Measurements from ENCODE around the gene IGFBP7. TPM values are rescaled to one million over a fixed set of nuclear protein-coding genes. Genes with fewer than 3 reads are reported as not detected.

Gene IGFBP7
- total and polyA plus RNA-seq, 4 experiments from 2014 or later: not detected

- H3K9me3 ChIP-seq (ENCODE audit: control insufficient read depth in 1 of 2, low read length in 2 of 2): no peaks in the 10 kb centered on the region
- H3K9me3 Mint-ChIP-seq: peaks cover 0 to 2% (median 0%) of the 10 kb centered on the region in 8 donors
- H3K4me1 Mint-ChIP-seq: no peaks in the 10 kb centered on the region
- no peaks in the 10 kb centered on the region for H3K27me3 ChIP-seq (ENCODE audit: insufficient read depth, low read length)
- H3K4me3 Mint-ChIP-seq: no peak overlapping the region
- peak overlapping the region in 1 of 7 donors; percentile 59 for H3K27ac Mint-ChIP-seq
- no peaks in the 10 kb centered on the region for H3K4me1 ChIP-seq (ENCODE audit: insufficient read depth, low read length)
- intact Hi-C loops (cut with micrococcal nuclease): no loop called here
- ChIA-PET CTCF (ENCODE audit: partially characterized antibody) (no interaction called here), POLR2A (ENCODE audit: partially characterized antibody) (no interaction called here)
- H3K4me3 ChIP-seq (ENCODE audit: low read length in 2 of 2): no peak overlapping the region
- no peak overlapping the region for H3K27ac ChIP-seq (ENCODE audit: low read depth, low read length)
- no peak for DNase-seq
- no peaks in the 10 kb centered on the region for H3K36me3 Mint-ChIP-seq
- H3K27me3 Mint-ChIP-seq: peaks cover 19 to 25% of the 10 kb centered on the region in 2 donors
- no peaks in the 10 kb centered on the region for H3K36me3 ChIP-seq (ENCODE audit: insufficient read depth, low read length)
Measured at GRCh38 chr4:57103051-57103450, 7.1 kb downstream of the IGFBP7 start.

- H3K36me3 Mint-ChIP-seq: no peaks in the 10 kb centered on the region
- intact Hi-C loops (cut with micrococcal nuclease): no loop called here
Measured at GRCh38 chr4:57102050-57102624, 8.0 kb downstream of the IGFBP7 start.

GRCh38 chr4:57100979-57101651 lies 9.1 kb downstream of the IGFBP7 start:
- Histone ChIP-seq H3K4me1 (ENCODE audit: insufficient read depth, low read length) (no peaks in the 10 kb centered on the region), H3K9me3 (ENCODE audit: control insufficient read depth in 1 of 2, low read length in 2 of 2) (no peaks in the 10 kb centered on the region), H3K27ac (ENCODE audit: low read depth, low read length) (no peak overlapping the region), H3K4me3 (ENCODE audit: low read length in 2 of 2) (no peak overlapping the region), H3K27me3 (ENCODE audit: insufficient read depth, low read length) (no peaks in the 10 kb centered on the region), H3K36me3 (ENCODE audit: insufficient read depth, low read length) (no peaks in the 10 kb centered on the region)
- H3K4me1 Mint-ChIP-seq: no peaks in the 10 kb centered on the region
- intact Hi-C loops (cut with micrococcal nuclease): no loop called here
- H3K4me3 Mint-ChIP-seq: no peak overlapping the region
- peaks cover 0 to 2% (median 0%) of the 10 kb centered on the region in 8 donors for H3K9me3 Mint-ChIP-seq
- no peak for DNase-seq
- no peak overlapping the region for H3K27ac Mint-ChIP-seq
- peaks cover 17% of the 10 kb centered on the region in 2 donors for H3K27me3 Mint-ChIP-seq
- POLR2A ChIA-PET (ENCODE audit: partially characterized antibody): no interaction called here
- CTCF ChIA-PET (ENCODE audit: partially characterized antibody): no interaction called here
- no peaks in the 10 kb centered on the region for H3K36me3 Mint-ChIP-seq

More at GRCh38 chr4:57102050-57102624, 8.0 kb downstream of the IGFBP7 start:
- H3K4me1 ChIP-seq (ENCODE audit: insufficient read depth, low read length): no peaks in the 10 kb centered on the region
- no peak overlapping the region for H3K27ac ChIP-seq (ENCODE audit: low read depth, low read length)
- H3K27me3 Mint-ChIP-seq: peaks cover 18 to 24% of the 10 kb centered on the region in 2 donors
- no peaks in the 10 kb centered on the region for H3K27me3 ChIP-seq (ENCODE audit: insufficient read depth, low read length)
- ChIA-PET CTCF (ENCODE audit: partially characterized antibody) (no interaction called here), POLR2A (ENCODE audit: partially characterized antibody) (no interaction called here)
- no peak for DNase-seq
- no peak overlapping the region for H3K4me3 Mint-ChIP-seq
- H3K27ac Mint-ChIP-seq: no peak overlapping the region
- H3K36me3 ChIP-seq (ENCODE audit: insufficient read depth, low read length): no peaks in the 10 kb centered on the region
- H3K4me1 Mint-ChIP-seq: no peaks in the 10 kb centered on the region
- peaks cover 0 to 2% (median 0%) of the 10 kb centered on the region in 8 donors for H3K9me3 Mint-ChIP-seq
- H3K4me3 ChIP-seq (ENCODE audit: low read length in 2 of 2): no peak overlapping the region
- H3K9me3 ChIP-seq (ENCODE audit: control insufficient read depth in 1 of 2, low read length in 2 of 2): no peaks in the 10 kb centered on the region

GRCh38 chr4:57099363-57099762 lies 10.8 kb downstream of the IGFBP7 start:
- intact Hi-C loops (cut with micrococcal nuclease): no loop called here
- no peak overlapping the region for H3K27ac ChIP-seq (ENCODE audit: low read depth, low read length)
- Mint-ChIP-seq H3K4me3 (no peak overlapping the region), H3K36me3 (no peaks in the 10 kb centered on the region), H3K27ac (no peak overlapping the region), H3K9me3 (peaks cover 0 to 2% (median 0%) of the 10 kb centered on the region in 8 donors), H3K27me3 (peaks cover 8% of the 10 kb centered on the region in 2 donors), H3K4me1 (no peaks in the 10 kb centered on the region)
- no peaks in the 10 kb centered on the region for H3K27me3 ChIP-seq (ENCODE audit: insufficient read depth, low read length)
- H3K4me3 ChIP-seq (ENCODE audit: low read length in 2 of 2): no peak overlapping the region
- POLR2A ChIA-PET (ENCODE audit: partially characterized antibody): no interaction called here
- no peak for DNase-seq
- no peaks in the 10 kb centered on the region for H3K9me3 ChIP-seq (ENCODE audit: control insufficient read depth in 1 of 2, low read length in 2 of 2)
- H3K4me1 ChIP-seq (ENCODE audit: insufficient read depth, low read length): no peaks in the 10 kb centered on the region
- no peaks in the 10 kb centered on the region for H3K36me3 ChIP-seq (ENCODE audit: insufficient read depth, low read length)
- CTCF ChIA-PET (ENCODE audit: partially characterized antibody): no interaction called here

GRCh38 chr4:57098941-57099340 lies 11.2 kb downstream of the IGFBP7 start:
- intact Hi-C loops (cut with micrococcal nuclease): no loop called here
- H3K27me3 ChIP-seq (ENCODE audit: insufficient read depth, low read length): no peaks in the 10 kb centered on the region
- no peak overlapping the region for H3K4me3 Mint-ChIP-seq
- DNase-seq: no peak
- POLR2A ChIA-PET (ENCODE audit: partially characterized antibody): no interaction called here
- H3K4me1 Mint-ChIP-seq: no peaks in the 10 kb centered on the region
- H3K27ac Mint-ChIP-seq: no peak overlapping the region
- H3K27ac ChIP-seq (ENCODE audit: low read depth, low read length): no peak overlapping the region
- H3K4me3 ChIP-seq (ENCODE audit: low read length in 2 of 2): no peak overlapping the region
- no peaks in the 10 kb centered on the region for H3K9me3 ChIP-seq (ENCODE audit: control insufficient read depth in 1 of 2, low read length in 2 of 2)
- peaks cover 0 to 2% (median 0%) of the 10 kb centered on the region in 8 donors for H3K9me3 Mint-ChIP-seq
- CTCF ChIA-PET (ENCODE audit: partially characterized antibody): no interaction called here
- H3K36me3 ChIP-seq (ENCODE audit: insufficient read depth, low read length): no peaks in the 10 kb centered on the region
- H3K27me3 Mint-ChIP-seq: peaks cover 6% of the 10 kb centered on the region in 2 donors
- H3K36me3 Mint-ChIP-seq: no peaks in the 10 kb centered on the region
- H3K4me1 ChIP-seq (ENCODE audit: insufficient read depth, low read length): no peaks in the 10 kb centered on the region

- no peak overlapping the region for H3K4me3 Mint-ChIP-seq
- POLR2A ChIA-PET (ENCODE audit: partially characterized antibody): no interaction called here
- intact Hi-C loops (cut with micrococcal nuclease): no loop called here
Measured at GRCh38 chr4:57098415-57098814, 11.8 kb downstream of the IGFBP7 start.

GRCh38 chr4:57097711-57098110 lies 12.5 kb downstream of the IGFBP7 start:
- Mint-ChIP-seq H3K27me3 (peaks cover 5 to 6% of the 10 kb centered on the region in 2 donors), H3K4me3 (no peak overlapping the region), H3K27ac (no peak overlapping the region), H3K4me1 (no peaks in the 10 kb centered on the region), H3K9me3 (no peaks in the 10 kb centered on the region), H3K36me3 (no peaks in the 10 kb centered on the region)
- Histone ChIP-seq H3K27ac (ENCODE audit: low read depth, low read length) (no peak overlapping the region), H3K27me3 (ENCODE audit: insufficient read depth, low read length) (no peaks in the 10 kb centered on the region), H3K4me3 (ENCODE audit: low read length in 2 of 2) (no peak overlapping the region), H3K4me1 (ENCODE audit: insufficient read depth, low read length) (no peaks in the 10 kb centered on the region), H3K9me3 (ENCODE audit: control insufficient read depth in 1 of 2, low read length in 2 of 2) (no peaks in the 10 kb centered on the region), H3K36me3 (ENCODE audit: insufficient read depth, low read length) (no peaks in the 10 kb centered on the region)
- CTCF ChIA-PET (ENCODE audit: partially characterized antibody): no interaction called here
- intact Hi-C loops (cut with micrococcal nuclease): no loop called here
- DNase-seq: no peak
- POLR2A ChIA-PET (ENCODE audit: partially characterized antibody): no interaction called here

More at GRCh38 chr4:57098415-57098814, 11.8 kb downstream of the IGFBP7 start:
- H3K27ac ChIP-seq (ENCODE audit: low read depth, low read length): no peak overlapping the region
- H3K27me3 Mint-ChIP-seq: peaks cover 5 to 6% of the 10 kb centered on the region in 2 donors
- no peak overlapping the region for H3K27ac Mint-ChIP-seq
- H3K4me1 Mint-ChIP-seq: no peaks in the 10 kb centered on the region
- no peak for DNase-seq
- H3K9me3 ChIP-seq (ENCODE audit: control insufficient read depth in 1 of 2, low read length in 2 of 2): no peaks in the 10 kb centered on the region
- H3K27me3 ChIP-seq (ENCODE audit: insufficient read depth, low read length): no peaks in the 10 kb centered on the region
- H3K4me3 ChIP-seq (ENCODE audit: low read length in 2 of 2): no peak overlapping the region
- H3K4me1 ChIP-seq (ENCODE audit: insufficient read depth, low read length): no peaks in the 10 kb centered on the region
- no peaks in the 10 kb centered on the region for H3K9me3 Mint-ChIP-seq
- H3K36me3 ChIP-seq (ENCODE audit: insufficient read depth, low read length): no peaks in the 10 kb centered on the region
- no peaks in the 10 kb centered on the region for H3K36me3 Mint-ChIP-seq
- CTCF ChIA-PET (ENCODE audit: partially characterized antibody): no interaction called here

All from CD4-positive, alpha-beta memory T cell (primary cell).